Lower leg skin (tissue), 4 donors: ENCODE data around the gene DNER. TPM values are rescaled to one million over a fixed set of nuclear protein-coding genes. Genes with fewer than 3 reads are reported as not detected.

ENCODE experiments used
- DNase-seq, 2 donors: peaks; one replicate each; pipeline ENCODE4 v3.0.0-alpha.2; 2019; ENCODE audit warnings: low spot score in 2 of 2
- H3K4me3 ChIP-seq: fragments of 200-600 bp; sonication (generic); 2 replicates; pipeline ENCODE4 v1.5.1; 2017; ENCODE audit warnings: mild to moderate bottlenecking, low read depth; ENCODE audit not compliant: poor library complexity, severe bottlenecking
- CTCF ChIP-seq, 3 donors: fragments of 450-650 bp; IDR thresholded peaks; one replicate each; pipeline ENCODE4 v1.5.1; 2016; ENCODE audit warnings: antibody characterized with exemption in 3 of 3, mild to moderate bottlenecking in 3 of 3, moderate library complexity in 2 of 3
- POLR2A ChIP-seq, 2 donors: fragments of 450-650 bp; IDR thresholded peaks; one replicate each; pipeline ENCODE4 v1.6.1; 2016 to 2017; ENCODE audit warnings: antibody characterized with exemption in 2 of 2, mild to moderate bottlenecking in 1 of 2, moderate library complexity in 1 of 2
- WGBS, 2 donors: methylation state at CpG; one replicate each; pipeline ENCODE4 v1.1.5; 2018; 5-methylcytosine and 5-hydroxymethylcytosine counted together
- intact Hi-C: fragments of 100-400 bp; cut with DNase I; formaldehyde crosslinking; loops from one replicate; pipeline ENCODE4 v1.15.0; 2023; ENCODE audit warnings: low total_unique reads
- total RNA-seq, 4 donors: library from RNA; depleted of rRNA; stranded (reverse); fragments of >200 nt; gene quantifications; one replicate each; pipeline ENCODE4 v1.1.0, GENCODE V29; 2016

DNER gene
- total RNA-seq, 4 donors from 2014 or later, result 2.8 to 20.1 (median 12.8) TPM

DNA sequence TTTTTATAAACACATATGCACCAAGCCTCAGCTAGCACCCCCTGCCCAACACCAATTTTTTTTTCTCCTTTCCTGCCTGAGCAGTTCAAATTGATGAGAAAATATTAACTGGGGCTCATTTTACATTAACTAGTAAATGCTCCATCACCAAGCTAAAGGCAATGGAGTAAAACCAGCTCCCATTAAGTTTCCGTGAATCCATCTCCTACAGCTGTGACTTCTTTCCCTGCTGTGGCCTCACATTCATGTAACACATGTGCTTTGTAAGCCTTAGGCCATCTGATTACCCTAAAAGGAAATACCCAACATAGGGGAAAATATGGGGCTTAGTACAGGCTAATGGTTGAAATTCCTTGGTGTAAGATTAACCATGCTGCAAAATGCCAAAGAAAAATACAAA is 60.8 kb downstream of the DNER start:
- WGBS, 2 donors, result 64 to 71% methylated on average over 1 of the region's 1 CpG
- TF ChIP-seq CTCF (IDR thresholded peaks at IDR 0.05) (no peak), POLR2A (IDR thresholded peaks at IDR 0.05) (no peak)

GRCh38 chr2:229652796-229653195 is 61.6 kb downstream of the DNER start:
- intact Hi-C loops, result no loop called here
- WGBS, 2 donors, result 81 to 82% methylated on average over 5 of the region's 5 CpGs
- H3K4me3 ChIP-seq, result no peak overlapping the region
- TF ChIP-seq POLR2A (IDR thresholded peaks at IDR 0.05), result no peak
- TF ChIP-seq CTCF (IDR thresholded peaks at IDR 0.05), result no peak
- no peak for DNase-seq

More for the DNA sequence above, 60.8 kb downstream of the DNER start:
- no peak for DNase-seq
- intact Hi-C loops, result no loop called here
- no peak overlapping the region for H3K4me3 ChIP-seq

- intact Hi-C loops, result no loop called here
- no peak for DNase-seq
- H3K4me3 ChIP-seq, result no peak overlapping the region
- no peak for TF ChIP-seq POLR2A (IDR thresholded peaks at IDR 0.05)
- TF ChIP-seq CTCF (IDR thresholded peaks at IDR 0.05), result no peak
- WGBS, 2 donors, result 85 to 87% methylated on average over 3 of the region's 3 CpGs
Observed at GRCh38 chr2:229650901-229651300, 63.5 kb downstream of the DNER start.

- TF ChIP-seq CTCF (IDR thresholded peaks at IDR 0.05) (no peak), POLR2A (IDR thresholded peaks at IDR 0.05) (no peak)
- WGBS, 2 donors, result 84 to 92% methylated on average over 5 of the region's 5 CpGs
- DNase-seq, result no peak
- intact Hi-C loops, result no loop called here
- no peak overlapping the region for H3K4me3 ChIP-seq
Observed at GRCh38 chr2:229650059-229650458, 64.3 kb downstream of the DNER start.

DNA sequence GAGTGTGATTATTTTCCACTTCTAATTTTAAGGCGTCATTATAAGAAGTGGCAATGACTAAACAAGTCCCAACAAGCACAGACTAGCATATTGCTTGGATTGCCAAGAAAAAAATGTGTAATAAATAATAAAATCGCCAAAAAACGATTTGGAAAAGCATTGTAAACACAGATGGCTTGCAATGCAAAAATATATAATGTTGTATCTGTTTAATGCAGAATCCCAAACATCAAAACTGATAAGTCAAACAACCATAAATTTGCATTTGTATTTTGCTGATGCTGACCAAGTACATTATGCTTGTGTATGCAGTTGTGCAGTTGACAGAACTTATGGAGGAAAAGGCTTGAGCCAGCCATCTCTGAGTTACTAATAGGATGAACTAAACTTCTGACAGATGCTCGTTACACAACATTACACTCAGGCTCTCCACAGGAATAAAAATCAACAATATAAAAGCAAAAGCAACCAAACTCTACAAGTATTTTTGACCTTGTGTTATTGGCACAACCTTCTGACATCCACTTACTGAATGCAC is 68.1 kb downstream of the DNER start:
- 39 to 45% methylated on average over 4 of the region's 4 CpGs for WGBS, 2 donors
- H3K4me3 ChIP-seq, result no peak overlapping the region
- intact Hi-C loops, result no loop called here

More for the DNA sequence above, 68.1 kb downstream of the DNER start:
- no peak for DNase-seq
- TF ChIP-seq POLR2A (IDR thresholded peaks at IDR 0.05), result no peak
- TF ChIP-seq CTCF (IDR thresholded peaks at IDR 0.05), result no peak
